ENCODE measurements around the gene ZNHIT6. TPM values are rescaled to one million over a fixed set of nuclear protein-coding genes. Genes with fewer than 3 reads are reported as not detected.

ZNHIT6 gene
- total and polyA plus RNA-seq, 12 donors = 4.5 to 21.1 (median 9.8) TPM

GRCh38 chr1:85626818-85627217 lies 81.4 kb downstream of the ZNHIT6 start:
- intact Hi-C loops (cut with DNase I) = no loop called here
- Histone ChIP-seq H3K27ac (no peak overlapping the region), H3K9me3 (replicated peaks in 1 of 3) (peaks cover 0 to 5% (median 0%) of the 10 kb centered on the region in 3 donors), H3K4me3 (no peak overlapping the region), H3K36me3 (replicated peaks in 1 of 2) (no peaks in the 10 kb centered on the region), H3K4me1 (replicated peaks in 1 of 2) (no peaks in the 10 kb centered on the region), H3K27me3 (no peaks in the 10 kb centered on the region)
- DNase-seq = no peak
- TF ChIP-seq, protein P1, sequence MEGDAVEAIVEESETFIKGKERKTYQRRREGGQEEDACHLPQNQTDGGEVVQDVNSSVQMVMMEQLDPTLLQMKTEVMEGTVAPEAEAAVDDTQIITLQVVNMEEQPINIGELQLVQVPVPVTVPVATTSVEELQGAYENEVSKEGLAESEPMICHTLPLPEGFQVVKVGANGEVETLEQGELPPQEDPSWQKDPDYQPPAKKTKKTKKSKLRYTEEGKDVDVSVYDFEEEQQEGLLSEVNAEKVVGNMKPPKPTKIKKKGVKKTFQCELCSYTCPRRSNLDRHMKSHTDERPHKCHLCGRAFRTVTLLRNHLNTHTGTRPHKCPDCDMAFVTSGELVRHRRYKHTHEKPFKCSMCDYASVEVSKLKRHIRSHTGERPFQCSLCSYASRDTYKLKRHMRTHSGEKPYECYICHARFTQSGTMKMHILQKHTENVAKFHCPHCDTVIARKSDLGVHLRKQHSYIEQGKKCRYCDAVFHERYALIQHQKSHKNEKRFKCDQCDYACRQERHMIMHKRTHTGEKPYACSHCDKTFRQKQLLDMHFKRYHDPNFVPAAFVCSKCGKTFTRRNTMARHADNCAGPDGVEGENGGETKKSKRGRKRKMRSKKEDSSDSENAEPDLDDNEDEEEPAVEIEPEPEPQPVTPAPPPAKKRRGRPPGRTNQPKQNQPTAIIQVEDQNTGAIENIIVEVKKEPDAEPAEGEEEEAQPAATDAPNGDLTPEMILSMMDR (IDR thresholded peaks at IDR 0.05) = no peak
- no peak for TF ChIP-seq POLR2A (IDR thresholded peaks at IDR 0.05)

DNA sequence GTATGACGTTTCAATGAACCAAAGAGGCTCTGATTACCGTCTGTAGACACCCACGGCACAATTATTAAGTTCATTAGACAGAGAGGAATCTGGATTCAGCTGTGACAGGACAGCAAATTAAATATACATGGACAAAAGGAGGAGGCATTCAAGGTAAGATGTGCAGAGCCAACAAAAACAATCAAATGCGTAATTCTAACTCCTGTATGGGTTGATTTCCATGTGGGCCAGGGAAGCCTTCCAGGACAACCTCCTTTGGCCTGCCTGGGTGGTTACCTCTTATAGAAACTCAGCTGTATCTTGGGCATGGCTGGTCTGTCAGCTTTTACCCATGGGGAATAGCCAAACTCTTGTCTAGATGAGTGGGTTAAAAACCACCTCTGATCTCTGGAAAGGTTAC lies 83.9 kb downstream of the ZNHIT6 start:
- DNase-seq = no peak
- intact Hi-C loops (cut with DNase I) = no loop called here
- no peaks in the 10 kb centered on the region for H3K27me3 ChIP-seq
- TF ChIP-seq POLR2A (IDR thresholded peaks at IDR 0.05) = no peak
- TF ChIP-seq, protein P1 (IDR thresholded peaks at IDR 0.05) = no peak
- H3K27ac ChIP-seq = no peak overlapping the region
- 81 to 90% (median 86%) methylated on average over 4 of the region's 4 CpGs for WGBS, 4 donors
- H3K9me3 ChIP-seq (replicated peaks in 1 of 3) = peaks cover 0 to 13% (median 0%) of the 10 kb centered on the region in 3 donors
- H3K4me3 ChIP-seq = no peak overlapping the region
- no peaks in the 10 kb centered on the region for H3K4me1 ChIP-seq (replicated peaks in 1 of 2)
- no peaks in the 10 kb centered on the region for H3K36me3 ChIP-seq (replicated peaks in 1 of 2)

- Histone ChIP-seq H3K27me3 (no peaks in the 10 kb centered on the region), H3K9me3 (replicated peaks in 1 of 3) (peaks cover 0 to 13% (median 0%) of the 10 kb centered on the region in 3 donors), H3K36me3 (replicated peaks in 1 of 2) (no peaks in the 10 kb centered on the region), H3K4me3 (no peak overlapping the region), H3K4me1 (replicated peaks in 1 of 2) (no peaks in the 10 kb centered on the region), H3K27ac (no peak overlapping the region)
- 88 to 100% (median 92%) methylated on average over 1 of the region's 1 CpG for WGBS, 4 donors
- DNase-seq = no peak
- TF ChIP-seq POLR2A (IDR thresholded peaks at IDR 0.05) = no peak
- TF ChIP-seq, protein P1 (IDR thresholded peaks at IDR 0.05) = no peak
- intact Hi-C loops (cut with DNase I) = no loop called here
Observed at GRCh38 chr1:85623061-85623471, 85.2 kb downstream of the ZNHIT6 start.

DNA sequence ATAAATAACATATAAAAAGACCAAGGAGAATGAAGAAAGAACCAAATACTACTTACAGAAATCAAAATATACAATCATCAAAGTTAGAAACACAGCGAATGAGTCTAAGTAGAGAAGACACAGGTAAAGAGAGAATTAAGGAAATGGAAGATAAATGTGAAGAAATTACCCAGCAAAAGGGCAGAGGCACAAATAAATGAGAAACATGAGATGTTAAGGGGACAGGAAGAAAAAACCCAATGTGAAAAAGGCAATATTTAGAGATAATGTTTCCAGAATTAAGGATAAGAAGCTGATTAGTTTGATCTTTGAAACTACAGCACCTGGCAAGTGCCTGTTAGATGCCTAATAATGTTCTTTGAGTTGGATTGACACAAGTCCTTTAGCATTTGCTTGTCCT lies 86.8 kb downstream of the ZNHIT6 start:
- Histone ChIP-seq H3K36me3 (replicated peaks in 1 of 2) (no peaks in the 10 kb centered on the region), H3K27me3 (no peaks in the 10 kb centered on the region), H3K27ac (no peak overlapping the region), H3K9me3 (replicated peaks in 1 of 3) (peaks cover 0 to 13% (median 0%) of the 10 kb centered on the region in 3 donors), H3K4me3 (no peak overlapping the region), H3K4me1 (replicated peaks in 1 of 2) (no peaks in the 10 kb centered on the region)
- intact Hi-C loops (cut with DNase I) = no loop called here
- DNase-seq = no peak
- WGBS, 4 donors = 93 to 100% (median 95%) methylated on average over 1 of the region's 1 CpG
- TF ChIP-seq, protein P1 (IDR thresholded peaks at IDR 0.05) = no peak
- TF ChIP-seq POLR2A (IDR thresholded peaks at IDR 0.05) = no peak
